ENCODE data around the gene TCTN1.

DNA sequence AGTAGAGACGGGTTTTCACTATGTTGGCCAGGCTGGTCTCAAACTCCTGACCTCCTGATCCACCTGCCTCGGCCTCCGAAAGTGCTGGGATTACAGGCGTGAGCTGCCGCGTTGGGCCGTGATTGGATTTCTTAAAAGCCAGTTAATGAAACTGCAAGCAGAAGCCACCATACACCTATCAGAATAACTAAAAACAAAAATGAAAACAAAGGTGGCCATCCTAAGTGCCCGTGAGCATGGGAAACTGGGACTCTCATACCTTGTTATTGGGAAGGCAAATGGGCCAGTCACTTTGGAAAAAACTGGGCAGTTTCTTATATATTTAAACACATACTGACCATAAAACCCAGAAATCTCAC lies 7.7 kb upstream of the TCTN1 start:
- TF ChIP-seq, protein P1, sequence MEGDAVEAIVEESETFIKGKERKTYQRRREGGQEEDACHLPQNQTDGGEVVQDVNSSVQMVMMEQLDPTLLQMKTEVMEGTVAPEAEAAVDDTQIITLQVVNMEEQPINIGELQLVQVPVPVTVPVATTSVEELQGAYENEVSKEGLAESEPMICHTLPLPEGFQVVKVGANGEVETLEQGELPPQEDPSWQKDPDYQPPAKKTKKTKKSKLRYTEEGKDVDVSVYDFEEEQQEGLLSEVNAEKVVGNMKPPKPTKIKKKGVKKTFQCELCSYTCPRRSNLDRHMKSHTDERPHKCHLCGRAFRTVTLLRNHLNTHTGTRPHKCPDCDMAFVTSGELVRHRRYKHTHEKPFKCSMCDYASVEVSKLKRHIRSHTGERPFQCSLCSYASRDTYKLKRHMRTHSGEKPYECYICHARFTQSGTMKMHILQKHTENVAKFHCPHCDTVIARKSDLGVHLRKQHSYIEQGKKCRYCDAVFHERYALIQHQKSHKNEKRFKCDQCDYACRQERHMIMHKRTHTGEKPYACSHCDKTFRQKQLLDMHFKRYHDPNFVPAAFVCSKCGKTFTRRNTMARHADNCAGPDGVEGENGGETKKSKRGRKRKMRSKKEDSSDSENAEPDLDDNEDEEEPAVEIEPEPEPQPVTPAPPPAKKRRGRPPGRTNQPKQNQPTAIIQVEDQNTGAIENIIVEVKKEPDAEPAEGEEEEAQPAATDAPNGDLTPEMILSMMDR (conservative IDR thresholded peaks at IDR 0.05 in 1 of 2, IDR thresholded peaks at IDR 0.05 in 1 of 2; ENCODE audit: extremely low read depth in 1 of 2, insufficient read depth in 1 of 2, low read depth in 1 of 2, low read length in 2 of 2): no peak
- TF ChIP-seq EZH2 (IDR thresholded peaks at IDR 0.05; ENCODE audit: borderline replicate concordance, low read length): no peak

All from mammary epithelial cell (primary cell).